Mesodermal cell (in vitro differentiated cells): Measurements from ENCODE around the gene CASD1. TPM values are rescaled to one million over a fixed set of nuclear protein-coding genes. Genes with fewer than 3 reads are reported as not detected.

Experiments used
- H3K27ac ChIP-seq: 2 replicates; pipeline ENCODE4 v1.7.0; 2013; ENCODE audit warnings: mild to moderate bottlenecking, low read depth, low read length, moderate library complexity; ENCODE audit not compliant: severe bottlenecking
- H3K36me3 ChIP-seq: 2 replicates; pipeline ENCODE4 v1.7.1; 2013; ENCODE audit warnings: mild to moderate bottlenecking, low read length, moderate library complexity; ENCODE audit not compliant: control insufficient read depth, insufficient read depth
- H3K4me1 ChIP-seq: one replicate; pipeline ENCODE4 v1.7.1; 2013; ENCODE audit warnings: mild to moderate bottlenecking, low read length; ENCODE audit not compliant: insufficient read depth, control insufficient read depth, poor library complexity, severe bottlenecking
- H3K4me3 ChIP-seq: 2 replicates; pipeline ENCODE4 v1.7.0; 2013; ENCODE audit warnings: low read length, control low read depth, mild to moderate bottlenecking; ENCODE audit not compliant: insufficient read depth, poor library complexity, severe bottlenecking; ENCODE audit errors: extremely low read depth
- H3K9me3 ChIP-seq: 2 replicates; pipeline ENCODE4 v1.7.1; 2013; ENCODE audit warnings: mild to moderate bottlenecking, low read length, moderate library complexity; ENCODE audit not compliant: control insufficient read depth
- WGBS, 2 experiments: methylation state at CpG; one replicate each; pipeline ENCODE4 v1.1.5; 2013; ENCODE audit warnings: missing lambda C conversion rate in 2 of 2; ENCODE audit not compliant: insufficient coverage in 2 of 2; 5-methylcytosine and 5-hydroxymethylcytosine counted together
- polyA plus RNA-seq, 2 experiments: library from polyadenylated mRNA; stranded (reverse); fragments of 50-300 nt; gene quantifications; one replicate each; pipeline ENCODE4 v1.2.3, GENCODE V29; 2013

CASD1 gene
- 27.3 TPM for polyA plus RNA-seq (2013, experiment 1 of 2)
- polyA plus RNA-seq (2013, experiment 2 of 2), result 28.7 TPM

DNA sequence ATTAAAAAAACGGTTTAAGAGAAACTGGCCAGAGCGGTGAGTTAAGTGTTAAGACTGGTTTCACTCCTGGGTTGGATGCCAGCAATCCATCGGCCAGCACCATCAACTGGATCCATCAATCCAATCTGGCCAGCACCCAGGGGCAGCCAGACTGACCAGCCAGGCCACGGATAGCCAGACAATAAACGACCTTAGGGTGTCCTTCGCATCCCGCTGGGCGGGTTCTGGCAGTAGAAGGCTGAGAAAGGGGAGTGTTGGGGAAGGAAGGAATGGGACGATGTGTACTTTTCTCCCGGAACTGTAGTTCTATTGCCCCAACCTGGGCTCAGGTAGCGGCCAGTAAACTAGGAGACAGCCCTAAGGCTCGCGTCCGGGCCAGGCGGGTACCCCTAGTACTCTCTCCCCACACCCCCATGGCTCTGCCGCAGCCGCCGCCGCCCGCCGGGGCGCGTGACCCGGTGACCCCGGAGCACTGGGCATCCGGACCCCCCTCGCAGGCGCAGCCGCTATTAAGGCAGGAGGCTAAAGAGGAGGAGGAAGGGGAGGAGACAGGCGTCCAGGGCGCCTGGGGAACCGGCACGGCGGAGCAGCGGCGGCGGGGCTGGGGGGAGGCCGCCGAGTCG is at the start of gene CASD1:
Gene CASD1, plus strand, starts transcription at position 546 of the 623 bp plus-strand sequence. CDS start 276 bp downstream, outside the sequence.
- WGBS, 2 experiments, result 12 to 14% methylated on average over 17 to 25 of the region's 40 CpGs

DNA sequence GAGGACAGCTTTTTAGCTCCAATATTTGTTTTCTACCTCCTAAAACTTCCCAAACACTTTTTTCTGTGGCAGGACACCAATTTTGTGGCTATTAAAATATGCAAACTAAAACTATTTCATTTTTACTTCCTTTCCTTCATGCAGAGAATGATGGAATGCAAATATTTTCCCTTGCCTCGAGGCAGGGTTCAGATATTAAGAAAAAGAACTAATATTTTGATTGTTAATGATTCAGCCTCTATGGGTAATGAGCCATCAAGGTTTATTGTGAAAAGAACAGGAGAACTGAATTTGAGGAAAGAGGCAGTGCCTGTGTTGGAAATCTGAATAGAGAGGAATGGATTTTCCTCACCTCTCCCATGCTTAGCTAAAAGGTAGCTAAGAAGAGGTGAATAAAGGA is 43.1 kb upstream of the CASD1 start:
- Histone ChIP-seq H3K4me3 (no peak overlapping the region), H3K27ac (no peak overlapping the region), H3K4me1 (no peaks in the 10 kb centered on the region), H3K9me3 (no peaks in the 10 kb centered on the region), H3K36me3 (no peaks in the 10 kb centered on the region)
- 100% methylated on average over 1 of the region's 1 CpG; no CpG with 5 or more reads in 1 of the 2 experiments for WGBS, 2 experiments

More for the DNA sequence above, at the start of gene CASD1:
- peaks cover 19% of the 10 kb centered on the region for H3K4me1 ChIP-seq
- peak within 1 kb of the TSS; percentile 90 for H3K27ac ChIP-seq
- peaks cover 3% of the 10 kb centered on the region for H3K36me3 ChIP-seq
- H3K4me3 ChIP-seq, result peak within 1 kb of the TSS; percentile 90
- no peaks in the 10 kb centered on the region for H3K9me3 ChIP-seq

DNA sequence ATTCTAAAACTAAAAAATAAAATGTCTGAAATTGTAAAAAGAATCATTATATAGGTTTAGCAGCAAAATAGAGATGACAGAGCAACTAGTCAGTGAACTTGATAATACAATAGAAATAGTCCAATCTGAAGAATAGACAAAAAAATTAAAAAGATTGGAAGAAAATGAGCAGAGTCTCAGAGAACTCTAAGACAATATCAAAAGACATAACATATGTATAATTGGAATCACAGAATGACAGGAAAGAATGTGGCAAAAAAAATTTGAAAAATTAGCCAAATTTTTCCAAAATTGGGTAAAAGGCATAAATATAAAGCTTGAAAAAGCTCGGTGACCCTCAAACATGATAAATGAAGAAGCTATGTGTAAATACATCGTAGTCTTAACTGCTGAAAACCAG is 38.0 kb upstream of the CASD1 start:
- WGBS, 2 experiments, result 83 to 100% methylated on average over 1 of the region's 2 CpGs
- no peaks in the 10 kb centered on the region for H3K9me3 ChIP-seq
- no peak overlapping the region for H3K27ac ChIP-seq
- H3K4me3 ChIP-seq, result no peak overlapping the region
- no peaks in the 10 kb centered on the region for H3K36me3 ChIP-seq
- H3K4me1 ChIP-seq, result no peaks in the 10 kb centered on the region

DNA sequence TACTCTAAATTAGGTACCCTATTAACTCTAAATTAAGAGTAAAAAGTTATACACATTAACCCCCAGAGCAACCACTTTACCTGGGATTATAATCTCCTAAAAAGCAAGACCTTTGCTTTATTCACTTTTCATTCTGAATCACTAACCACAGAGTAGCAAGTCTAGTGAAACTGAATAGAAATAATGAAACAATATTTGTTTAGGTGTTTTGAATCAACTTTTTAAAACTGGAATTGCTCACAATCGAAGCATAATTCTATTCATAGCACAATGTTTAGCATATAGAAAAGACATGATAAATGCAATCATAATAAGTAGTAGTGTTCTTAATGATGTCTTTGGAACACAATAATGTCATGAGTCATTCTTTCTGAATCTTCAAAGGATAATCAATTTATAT is 37.0 kb upstream of the CASD1 start:
- Histone ChIP-seq H3K36me3 (no peaks in the 10 kb centered on the region), H3K9me3 (no peaks in the 10 kb centered on the region), H3K4me3 (no peak overlapping the region), H3K27ac (no peak overlapping the region), H3K4me1 (no peaks in the 10 kb centered on the region)
- no CpG with 5 or more reads among the region's 1 CpG for WGBS, 2 experiments

DNA sequence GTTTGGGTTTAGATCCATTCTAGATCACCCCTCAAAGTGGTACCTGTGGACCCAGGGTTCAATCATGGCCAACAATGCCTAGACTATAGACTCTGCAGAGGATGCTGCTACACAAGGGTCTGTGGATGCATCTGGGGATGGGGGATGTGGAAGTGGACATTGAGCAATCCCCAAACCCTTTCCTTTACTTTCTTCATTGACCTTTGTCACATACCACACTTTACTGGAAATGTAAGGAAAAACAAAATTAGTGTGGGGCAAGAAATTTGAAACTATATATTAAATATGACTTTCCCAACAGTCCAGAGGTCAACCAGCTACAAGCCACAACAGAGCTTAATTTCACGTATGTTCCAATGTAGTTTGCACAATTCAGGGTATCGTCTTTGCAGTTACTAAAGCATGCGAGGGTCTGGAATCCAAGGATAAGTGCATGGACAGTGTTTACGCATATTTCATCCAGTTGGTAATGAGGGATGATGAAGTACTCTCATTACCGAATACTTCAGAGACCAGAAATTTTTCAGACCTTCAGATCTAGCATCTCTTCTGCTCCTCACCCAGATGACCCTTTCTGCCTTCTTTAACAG is 33.3 kb upstream of the CASD1 start:
- H3K27ac ChIP-seq, result no peak overlapping the region
- H3K36me3 ChIP-seq, result no peaks in the 10 kb centered on the region
- H3K4me3 ChIP-seq, result no peak overlapping the region
- no peaks in the 10 kb centered on the region for H3K9me3 ChIP-seq
- whole genome bisulfite sequencing, 2 experiments, result 96 to 100% methylated on average over 1 to 4 of the region's 5 CpGs
- no peaks in the 10 kb centered on the region for H3K4me1 ChIP-seq

DNA sequence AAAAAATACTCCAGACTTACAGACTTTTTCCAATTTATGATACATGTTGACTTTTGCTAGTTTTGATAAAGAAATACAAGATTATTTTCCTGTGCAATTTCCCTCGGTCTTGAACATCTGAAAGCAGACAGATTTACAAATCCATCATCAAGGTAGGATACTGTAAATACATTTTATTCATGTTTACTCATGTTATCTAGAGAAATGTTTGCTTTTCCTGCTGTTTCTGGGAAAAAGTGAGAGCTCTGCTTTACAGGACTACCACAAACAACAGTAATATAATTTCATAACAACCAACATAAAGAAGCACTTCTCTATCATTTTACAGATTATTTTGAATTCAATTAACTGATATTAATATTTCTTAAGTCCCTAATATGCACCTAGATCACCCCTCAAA is 31.7 kb upstream of the CASD1 start:
- Histone ChIP-seq H3K4me1 (no peaks in the 10 kb centered on the region), H3K36me3 (no peaks in the 10 kb centered on the region), H3K27ac (no peak overlapping the region), H3K4me3 (no peak overlapping the region), H3K9me3 (no peaks in the 10 kb centered on the region)
- no CpG with 5 or more reads among the region's 1 CpG for WGBS, 2 experiments

DNA sequence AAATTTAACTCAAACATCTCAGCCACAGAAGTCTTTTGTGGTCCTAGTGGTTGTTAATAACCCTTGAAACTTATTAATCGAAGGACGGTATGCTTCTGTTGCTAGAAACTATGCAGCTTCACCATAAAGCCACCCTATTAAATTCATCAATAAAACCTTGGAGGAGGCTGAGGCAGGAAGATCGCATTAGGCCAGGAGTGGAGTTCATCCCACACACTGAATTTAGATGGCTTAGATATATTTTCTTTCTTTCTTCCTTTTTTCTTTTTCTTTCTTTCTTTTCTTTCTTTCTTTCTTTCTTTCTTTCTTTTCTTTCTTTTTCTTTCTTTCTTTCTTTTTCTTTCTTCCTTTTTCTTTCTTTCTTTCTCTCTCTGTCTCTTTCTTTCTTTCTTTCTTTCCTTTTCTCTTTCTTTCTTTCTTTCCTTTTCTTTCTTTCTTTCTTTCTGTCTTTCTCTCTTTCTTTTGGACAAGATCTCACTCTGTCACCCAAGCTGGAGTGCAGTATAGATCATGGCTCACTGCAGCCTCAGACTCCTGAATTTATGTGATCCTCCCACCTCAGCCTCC is 30.9 kb upstream of the CASD1 start:
- no peaks in the 10 kb centered on the region for H3K9me3 ChIP-seq
- no peaks in the 10 kb centered on the region for H3K36me3 ChIP-seq
- no peak overlapping the region for H3K4me3 ChIP-seq
- no peaks in the 10 kb centered on the region for H3K4me1 ChIP-seq
- WGBS, 2 experiments, result 100% methylated on average over 1 of the region's 3 CpGs; no CpG with 5 or more reads in 1 of the 2 experiments
- no peak overlapping the region for H3K27ac ChIP-seq

DNA sequence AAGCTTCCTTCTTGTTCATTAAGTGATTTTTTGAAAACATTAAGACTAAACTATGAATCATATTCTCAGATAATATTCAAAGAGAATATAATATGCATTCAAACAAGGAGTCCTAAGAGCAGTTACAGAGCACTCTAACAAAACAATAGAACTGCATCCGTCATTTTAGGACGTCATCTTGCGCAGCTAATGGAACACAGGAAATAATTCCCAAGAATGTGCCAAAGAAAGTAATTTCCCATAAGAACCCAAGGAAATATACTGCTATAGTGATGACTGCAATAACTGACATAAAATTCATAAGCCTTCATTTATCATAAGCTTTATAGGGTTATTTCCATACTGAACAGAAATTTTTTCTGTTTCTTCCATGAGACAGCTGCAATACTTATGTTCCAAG is 28.3 kb upstream of the CASD1 start:
- WGBS, 2 experiments, result 90% methylated on average over 3 of the region's 3 CpGs; no CpG with 5 or more reads in 1 of the 2 experiments
- no peaks in the 10 kb centered on the region for H3K4me1 ChIP-seq
- no peaks in the 10 kb centered on the region for H3K36me3 ChIP-seq
- no peak overlapping the region for H3K4me3 ChIP-seq
- no peak overlapping the region for H3K27ac ChIP-seq
- no peaks in the 10 kb centered on the region for H3K9me3 ChIP-seq

DNA sequence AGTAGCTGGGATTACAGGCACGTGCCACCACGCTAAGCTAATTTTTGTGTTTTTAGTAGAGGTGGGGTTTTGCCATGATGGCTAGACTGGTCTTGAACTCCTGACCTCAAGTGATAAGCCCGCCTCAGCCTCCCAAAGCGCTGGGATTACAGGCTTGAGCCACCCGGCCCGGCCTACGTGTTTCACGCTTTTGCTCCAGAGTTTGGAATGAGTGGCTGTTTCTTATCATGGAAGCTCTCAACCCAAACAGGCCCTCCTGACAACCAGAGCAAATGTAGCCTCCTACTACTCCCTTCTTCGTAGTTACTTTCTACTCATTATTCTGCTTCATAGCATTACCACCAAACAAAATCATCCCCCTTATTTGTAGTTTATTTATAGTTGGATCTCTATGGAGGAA is 26.8 kb upstream of the CASD1 start:
- H3K4me3 ChIP-seq, result no peak overlapping the region
- 81 to 94% methylated on average over 8 of the region's 9 CpGs for WGBS, 2 experiments
- no peak overlapping the region for H3K27ac ChIP-seq
- no peaks in the 10 kb centered on the region for H3K36me3 ChIP-seq
- no peaks in the 10 kb centered on the region for H3K9me3 ChIP-seq
- no peaks in the 10 kb centered on the region for H3K4me1 ChIP-seq

DNA sequence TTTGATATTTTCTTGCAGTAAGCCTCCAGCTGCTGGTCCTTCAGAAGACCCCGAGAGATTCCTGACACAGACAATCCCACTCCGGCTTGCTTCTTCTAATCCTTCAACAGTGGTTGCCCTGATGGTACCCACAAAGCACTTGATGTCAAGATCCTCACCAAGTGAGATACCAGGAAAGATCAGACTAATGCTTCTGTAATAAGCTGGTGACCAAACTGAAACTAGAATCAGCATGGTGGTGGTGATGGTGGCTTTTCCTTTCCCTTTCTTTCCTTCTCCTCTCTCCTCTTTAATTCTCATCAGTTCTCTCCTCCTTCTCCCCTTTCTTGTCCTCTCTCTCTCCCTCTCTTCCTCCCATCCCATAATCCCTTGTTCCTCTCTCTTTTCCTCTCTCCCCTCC is 25.8 kb upstream of the CASD1 start:
- Histone ChIP-seq H3K4me1 (no peaks in the 10 kb centered on the region), H3K4me3 (no peak overlapping the region), H3K27ac (no peak overlapping the region), H3K9me3 (no peaks in the 10 kb centered on the region), H3K36me3 (no peaks in the 10 kb centered on the region)
- 95 to 100% methylated on average over 1 to 2 of the region's 2 CpGs for WGBS, 2 experiments

DNA sequence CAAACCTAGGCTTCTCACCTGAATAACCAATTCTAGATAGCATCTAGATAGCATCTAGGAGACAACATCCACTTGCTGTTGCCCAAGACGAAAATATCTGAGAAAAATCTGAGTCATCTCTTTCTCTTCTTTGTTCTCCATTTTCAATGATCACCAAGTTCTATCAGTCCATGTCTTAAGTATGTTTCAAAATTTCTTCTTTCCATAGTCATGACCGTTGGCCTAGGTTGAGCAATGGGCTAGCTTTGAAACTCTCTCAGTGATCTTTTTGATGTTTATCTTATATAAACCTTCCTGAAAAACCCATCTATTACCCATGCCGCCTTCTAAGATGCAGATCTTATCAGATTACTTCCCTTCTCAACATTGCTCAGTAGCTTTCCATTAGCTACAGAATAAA is 23.4 kb upstream of the CASD1 start:
- Histone ChIP-seq H3K36me3 (no peaks in the 10 kb centered on the region), H3K4me1 (no peaks in the 10 kb centered on the region), H3K27ac (no peak overlapping the region), H3K9me3 (no peaks in the 10 kb centered on the region), H3K4me3 (no peak overlapping the region)
- 70 to 97% methylated on average over 1 to 2 of the region's 3 CpGs for WGBS, 2 experiments
